SK-N-SH treated with all-trans-retinoic acid at 6 μM for 48 hours (cell line): Measurements from ENCODE around the gene CALY.

Experiments used
- CREB5 ChIP-seq: fragments of 250-450 bp; sonication (Bioruptor Pico); IDR thresholded peaks from 2 replicates; pipeline ENCODE4 v1.5.1; 2020; ENCODE audit warnings: low read depth, mild to moderate bottlenecking, moderate library complexity
- ESRRG ChIP-seq: fragments of 250-450 bp; sonication (Bioruptor Pico); IDR thresholded peaks from 2 replicates; pipeline ENCODE4 v1.6.1; 2021; ENCODE audit warnings: mild to moderate bottlenecking
- GLIS3 ChIP-seq: fragments of 250-450 bp; sonication (Bioruptor Pico); IDR thresholded peaks from 2 replicates; pipeline ENCODE4 v1.5.0; 2020; ENCODE audit warnings: mild to moderate bottlenecking, moderate library complexity
- ISL1 ChIP-seq: fragments of 250-450 bp; sonication (Bioruptor Pico); IDR thresholded peaks from 2 replicates; pipeline ENCODE4 v2.1.2; 2022; ENCODE audit warnings: mild to moderate bottlenecking, moderate library complexity
- PATZ1 ChIP-seq: fragments of 250-450 bp; sonication (Bioruptor Pico); IDR thresholded peaks from 2 replicates; pipeline ENCODE4 v1.8.0; 2020; ENCODE audit warnings: mild to moderate bottlenecking, moderate library complexity, borderline replicate concordance
- POU6F1 ChIP-seq: fragments of 250-450 bp; sonication (Bioruptor Pico); IDR thresholded peaks from 2 replicates; pipeline ENCODE4 v1.8.0; 2021; ENCODE audit warnings: low read depth, mild to moderate bottlenecking, moderate library complexity, borderline replicate concordance
- RARB ChIP-seq: fragments of 250-450 bp; sonication (Bioruptor Pico); IDR thresholded peaks from 2 replicates; pipeline ENCODE4 v1.8.0; 2021; ENCODE audit warnings: mild to moderate bottlenecking, moderate library complexity
- SNAI2 ChIP-seq: fragments of 250-450 bp; sonication (Bioruptor Pico); IDR thresholded peaks from 2 replicates; pipeline ENCODE4 v1.5.0; 2020; ENCODE audit warnings: mild to moderate bottlenecking, moderate library complexity
- ZFP3 ChIP-seq: fragments of 250-450 bp; sonication (Bioruptor Pico); IDR thresholded peaks from 2 replicates; pipeline ENCODE4 v1.5.0; 2020; ENCODE audit warnings: mild to moderate bottlenecking, moderate library complexity
- ZFP30 ChIP-seq: fragments of 450-650 bp; formaldehyde crosslinking; IDR thresholded peaks from 2 replicates; pipeline ENCODE4 v1.5.0; 2022; ENCODE audit warnings: mild to moderate bottlenecking, moderate library complexity

- no peak for TF ChIP-seq PATZ1 (CRISPR knock-in tag)
- TF ChIP-seq ESRRG (CRISPR knock-in tag): no peak
- TF ChIP-seq RARB (CRISPR knock-in tag): no peak
- TF ChIP-seq POU6F1 (CRISPR knock-in tag): no peak
- TF ChIP-seq SNAI2 (CRISPR knock-in tag): no peak
- no peak for TF ChIP-seq ZFP3 (CRISPR knock-in tag)
- no peak for TF ChIP-seq ISL1 (CRISPR knock-in tag)
- TF ChIP-seq ZFP30 (CRISPR knock-in tag): no peak
- TF ChIP-seq CREB5: no peak
- TF ChIP-seq GLIS3 (CRISPR knock-in tag): no peak
These were observed 47.4 kb upstream of the CALY start for GRCh38 chr10:133384071-133384470.
